Spleen (tissue), 11 donors: ENCODE results near the gene RCCD1. TPM values are rescaled to one million over a fixed set of nuclear protein-coding genes. Genes with fewer than 3 reads are reported as not detected.

Source experiments
- DNase-seq: peaks from one replicate; pipeline ENCODE4 v3.0.0-alpha.2; 2020
- H3K27ac ChIP-seq, 8 donors: fragments of 200-600 bp; sonication (generic) in 7 of 8; 1 replicate in 4 of 8; 2 replicates in 4 of 8; pipeline versions ENCODE4 v1.5.0 to v1.8.0; 2016 to 2021; ENCODE audit warnings: inconsistent platforms in 4 of 8, mild to moderate bottlenecking in 4 of 8, moderate library complexity in 1 of 8
- H3K27me3 ChIP-seq, 7 donors: fragments of 200-600 bp; sonication (generic) in 6 of 7; replicated peaks in 1 of 7; 1 replicate in 4 of 7; 2 replicates in 3 of 7; pipeline versions ENCODE4 v1.5.0 to v1.8.0; 2016 to 2021; ENCODE audit warnings: inconsistent platforms in 3 of 7, mild to moderate bottlenecking in 1 of 7
- H3K36me3 ChIP-seq, 6 donors: fragments of 200-600 bp; sonication (generic) in 5 of 6; 1 replicate in 4 of 6; 2 replicates in 2 of 6; pipeline versions ENCODE4 v1.5.0 to v1.8.0; 2016 to 2021; ENCODE audit warnings: inconsistent platforms in 2 of 6
- H3K4me1 ChIP-seq, 6 donors: fragments of 200-600 bp; sonication (generic) in 5 of 6; 1 replicate in 3 of 6; 2 replicates in 3 of 6; pipeline versions ENCODE4 v1.5.0 to v1.8.0; 2016 to 2021; ENCODE audit warnings: inconsistent platforms in 3 of 6
- H3K4me3 ChIP-seq, 8 donors: fragments of 200-600 bp; sonication (generic) in 7 of 8; 1 replicate in 4 of 8; 2 replicates in 4 of 8; pipeline versions ENCODE4 v1.5.0 to v1.8.0; 2016 to 2021; ENCODE audit warnings: inconsistent platforms in 4 of 8, mild to moderate bottlenecking in 4 of 8, moderate library complexity in 2 of 8
- H3K9me3 ChIP-seq, 8 donors: fragments of 200-600 bp; sonication (generic) in 7 of 8; 1 replicate in 4 of 8; 2 replicates in 4 of 8; pipeline versions ENCODE4 v1.5.0 to v1.8.0; 2016 to 2021; ENCODE audit warnings: inconsistent platforms in 4 of 8
- POLR2A ChIP-seq, 3 donors: fragments of 450-650 bp; IDR thresholded peaks; one replicate each; pipeline ENCODE4 v1.5.1; 2017; ENCODE audit warnings: antibody characterized with exemption in 3 of 3, mild to moderate bottlenecking in 1 of 3
- POLR2AphosphoS5 ChIP-seq, 3 donors: sonication (generic); formaldehyde crosslinking; IDR thresholded peaks; one replicate each; pipeline ENCODE4 v1.5.1; 2017; ENCODE audit warnings: antibody characterized with exemption in 3 of 3
- WGBS, 5 donors: extraction: QIAGEN DNeasy Blood & Tissue Kit in 3 of 5; methylation state at CpG; one replicate each; pipeline versions ENCODE4 v1.1.5 to v1.1.7; 2013 to 2018; 5-methylcytosine and 5-hydroxymethylcytosine counted together
- intact Hi-C: fragments of 100-400 bp; cut with DNase I; formaldehyde crosslinking; loops from one replicate; pipeline ENCODE4 v1.15.0; 2023; ENCODE audit warnings: low total_unique reads
- polyA plus RNA-seq, 3 donors: library from polyadenylated mRNA; stranded (reverse); fragments of 200-250 nt; gene quantifications; one replicate each; pipeline ENCODE4 v1.2.1, GENCODE V29; 2013
- total RNA-seq, 7 donors: library from RNA; depleted of rRNA in 3 of 7; stranded (reverse); fragments of >200 nt in 3 of 7; fragmentation: NEBNext Ultra II Directional in 4 of 7; extraction: Animal tissue kit (Norgen Biotek cat#: 25700) in 4 of 7; gene quantifications; one replicate each; pipeline versions ENCODE4 v1.1.0 to v1.2.1, GENCODE V29; 2016 to 2021
- TF ChIP-seq, protein P1 (sequence below), 11 experiments: fragments of 200-600 bp in 7 of 11; fragments of 450-650 bp in 4 of 11; sonication (generic) in 4 of 11; IDR thresholded peaks in 8 of 11; conservative IDR thresholded peaks in 3 of 11; 1 replicate in 7 of 11; 2 replicates in 4 of 11; pipeline versions ENCODE4 v1.4.0 to v1.8.0; 2016 to 2021; ENCODE audit warnings: antibody characterized with exemption in 11 of 11, inconsistent platforms in 4 of 11, mild to moderate bottlenecking in 1 of 11
- donor health status: healthy with polysubstance abuse.
- donor health status: DM: no; HTN: no; CAD: no; lungs with moderate emphysema.
- donor health status: DM: no; HTN: no; CAD: no.
- donor health status: Bipolar disorder and iron deficiency.
- donor health status: healthy.
- donor health status: DM: no; HTN: no; CAD: no.
- donor health status: DM: yes; HTN: yes; CAD: no.

Gene RCCD1
- total and polyA plus RNA-seq, 10 donors = 3.6 to 11.4 (median 8.5) TPM

- Histone ChIP-seq H3K27me3 (no peaks in the 10 kb centered on the region), H3K9me3 (no peaks in the 10 kb centered on the region), H3K36me3 (peaks cover 0 to 95% (median 43%) of the 10 kb centered on the region in 6 donors), H3K4me3 (no peak overlapping the region), H3K4me1 (peaks cover 0 to 8% (median 4%) of the 10 kb centered on the region in 6 donors), H3K27ac (no peak overlapping the region)
- TF ChIP-seq, protein P1, sequence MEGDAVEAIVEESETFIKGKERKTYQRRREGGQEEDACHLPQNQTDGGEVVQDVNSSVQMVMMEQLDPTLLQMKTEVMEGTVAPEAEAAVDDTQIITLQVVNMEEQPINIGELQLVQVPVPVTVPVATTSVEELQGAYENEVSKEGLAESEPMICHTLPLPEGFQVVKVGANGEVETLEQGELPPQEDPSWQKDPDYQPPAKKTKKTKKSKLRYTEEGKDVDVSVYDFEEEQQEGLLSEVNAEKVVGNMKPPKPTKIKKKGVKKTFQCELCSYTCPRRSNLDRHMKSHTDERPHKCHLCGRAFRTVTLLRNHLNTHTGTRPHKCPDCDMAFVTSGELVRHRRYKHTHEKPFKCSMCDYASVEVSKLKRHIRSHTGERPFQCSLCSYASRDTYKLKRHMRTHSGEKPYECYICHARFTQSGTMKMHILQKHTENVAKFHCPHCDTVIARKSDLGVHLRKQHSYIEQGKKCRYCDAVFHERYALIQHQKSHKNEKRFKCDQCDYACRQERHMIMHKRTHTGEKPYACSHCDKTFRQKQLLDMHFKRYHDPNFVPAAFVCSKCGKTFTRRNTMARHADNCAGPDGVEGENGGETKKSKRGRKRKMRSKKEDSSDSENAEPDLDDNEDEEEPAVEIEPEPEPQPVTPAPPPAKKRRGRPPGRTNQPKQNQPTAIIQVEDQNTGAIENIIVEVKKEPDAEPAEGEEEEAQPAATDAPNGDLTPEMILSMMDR (IDR thresholded peaks at IDR 0.05 in 8 of 11, conservative IDR thresholded peaks at IDR 0.05 in 3 of 11) = no peak
- no peak for TF ChIP-seq POLR2A (IDR thresholded peaks at IDR 0.05)
- TF ChIP-seq POLR2AphosphoS5 (IDR thresholded peaks at IDR 0.05) = no peak
- intact Hi-C loops = loop anchor here (10.0 kb wide), 1 partner anchor 303 kb away; no protein-coding TSS in a partner anchor
- WGBS, 5 donors = 89 to 96% (median 95%) methylated on average over 4 of the region's 4 CpGs
- DNase-seq = no peak
These were observed 7.3 kb downstream of the RCCD1 start for GRCh38 chr15:90962021-90962420.

DNA sequence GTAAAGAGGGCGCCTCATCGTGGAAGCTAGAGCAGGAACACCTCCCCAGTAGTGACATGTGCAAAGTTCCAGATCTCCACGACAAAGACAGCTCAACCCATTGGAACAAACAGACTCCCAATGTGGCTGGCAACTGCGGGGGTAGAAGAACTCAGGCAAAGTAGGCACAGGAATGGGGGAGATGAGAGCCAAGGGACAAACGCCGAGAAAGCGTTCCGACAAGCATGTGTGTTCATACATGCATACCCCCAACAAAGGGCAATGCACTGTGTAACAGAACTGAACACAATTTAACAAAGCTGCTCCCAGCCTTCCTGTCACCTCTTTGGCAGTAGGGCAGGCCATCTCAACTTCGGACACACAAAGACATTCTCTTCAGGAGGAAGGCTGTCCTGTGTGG lies 11.6 kb downstream of the RCCD1 start:
- H3K4me1 ChIP-seq = no peaks in the 10 kb centered on the region
- H3K9me3 ChIP-seq = no peaks in the 10 kb centered on the region
- peaks cover 0 to 100% (median 25%) of the 10 kb centered on the region in 6 donors for H3K36me3 ChIP-seq
- no peak overlapping the region for H3K4me3 ChIP-seq
- TF ChIP-seq, protein P1 (IDR thresholded peaks at IDR 0.05 in 8 of 11, conservative IDR thresholded peaks at IDR 0.05 in 3 of 11) = no peak
- TF ChIP-seq POLR2A (IDR thresholded peaks at IDR 0.05) (no peak), POLR2AphosphoS5 (IDR thresholded peaks at IDR 0.05) (no peak)
- no peak for DNase-seq
- H3K27ac ChIP-seq = no peak overlapping the region
- intact Hi-C loops = loop anchor here (10.0 kb wide), 1 partner anchor 299 kb away; no protein-coding TSS in a partner anchor
- H3K27me3 ChIP-seq = no peaks in the 10 kb centered on the region
- 90 to 95% (median 94%) methylated on average over 9 of the region's 9 CpGs for WGBS, 5 donors

GRCh38 chr15:90967206-90967605 lies 12.5 kb downstream of the RCCD1 start:
- H3K27me3 ChIP-seq = no peaks in the 10 kb centered on the region
- WGBS, 5 donors = 84 to 97% (median 96%) methylated on average over 5 of the region's 5 CpGs
- no peak overlapping the region for H3K27ac ChIP-seq
- no peak for DNase-seq
- H3K36me3 ChIP-seq = peaks cover 0 to 100% (median 17%) of the 10 kb centered on the region in 6 donors
- intact Hi-C loops = loop anchor here (10.0 kb wide), 1 partner anchor 298 kb away; no protein-coding TSS in a partner anchor
- TF ChIP-seq POLR2A (IDR thresholded peaks at IDR 0.05) = no peak
- TF ChIP-seq, protein P1 (IDR thresholded peaks at IDR 0.05 in 8 of 11, conservative IDR thresholded peaks at IDR 0.05 in 3 of 11) = no peak
- TF ChIP-seq POLR2AphosphoS5 (IDR thresholded peaks at IDR 0.05) = no peak
- no peaks in the 10 kb centered on the region for H3K4me1 ChIP-seq
- no peaks in the 10 kb centered on the region for H3K9me3 ChIP-seq
- H3K4me3 ChIP-seq = no peak overlapping the region

DNA sequence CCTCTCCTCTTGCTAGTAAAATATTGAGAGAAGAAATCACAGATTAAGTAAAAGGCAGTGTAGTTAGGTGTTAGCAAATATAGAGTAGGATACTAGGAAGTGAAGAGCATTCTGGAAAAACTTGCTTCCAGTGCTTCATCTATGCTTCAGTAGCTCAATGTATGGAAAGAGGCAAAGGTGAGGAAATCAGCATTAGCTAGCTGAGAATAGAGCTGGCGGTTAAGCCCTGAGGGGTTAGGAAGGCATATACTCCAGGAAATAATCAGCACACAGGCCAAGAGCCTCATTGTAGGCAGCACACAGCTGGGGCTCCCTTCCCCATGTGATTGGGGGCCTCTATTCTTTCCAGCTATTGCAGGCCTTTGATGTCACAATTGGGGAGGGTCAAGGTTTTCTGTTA lies 13.8 kb downstream of the RCCD1 start:
- 89 to 100% (median 93%) methylated on average over 1 of the region's 1 CpG for WGBS, 5 donors
- Histone ChIP-seq H3K4me3 (no peak overlapping the region), H3K9me3 (no peaks in the 10 kb centered on the region), H3K4me1 (no peaks in the 10 kb centered on the region), H3K27ac (no peak overlapping the region), H3K36me3 (peaks cover 0 to 100% (median 13%) of the 10 kb centered on the region in 6 donors), H3K27me3 (no peaks in the 10 kb centered on the region)
- TF ChIP-seq, protein P1 (IDR thresholded peaks at IDR 0.05 in 8 of 11, conservative IDR thresholded peaks at IDR 0.05 in 3 of 11) = no peak
- no peak for TF ChIP-seq POLR2AphosphoS5 (IDR thresholded peaks at IDR 0.05)
- no peak for TF ChIP-seq POLR2A (IDR thresholded peaks at IDR 0.05)
- DNase-seq = no peak
- intact Hi-C loops = loop anchor here (10.0 kb wide), 1 partner anchor 296 kb away; no protein-coding TSS in a partner anchor
